GM19455 (cell line): ENCODE results near the gene PSEN1.

Experiments used
- ATAC-seq: cut with Tn5 transposase; IDR thresholded peaks from one replicate; pipeline ENCODE4 v1.9.1; 2021; ENCODE audit not compliant: unreplicated experiment

The PSEN1 gene

GRCh38 chr14:73267474-73267873 lies 131.2 kb downstream of the PSEN1 start:
- ATAC-seq, result no peak

DNA sequence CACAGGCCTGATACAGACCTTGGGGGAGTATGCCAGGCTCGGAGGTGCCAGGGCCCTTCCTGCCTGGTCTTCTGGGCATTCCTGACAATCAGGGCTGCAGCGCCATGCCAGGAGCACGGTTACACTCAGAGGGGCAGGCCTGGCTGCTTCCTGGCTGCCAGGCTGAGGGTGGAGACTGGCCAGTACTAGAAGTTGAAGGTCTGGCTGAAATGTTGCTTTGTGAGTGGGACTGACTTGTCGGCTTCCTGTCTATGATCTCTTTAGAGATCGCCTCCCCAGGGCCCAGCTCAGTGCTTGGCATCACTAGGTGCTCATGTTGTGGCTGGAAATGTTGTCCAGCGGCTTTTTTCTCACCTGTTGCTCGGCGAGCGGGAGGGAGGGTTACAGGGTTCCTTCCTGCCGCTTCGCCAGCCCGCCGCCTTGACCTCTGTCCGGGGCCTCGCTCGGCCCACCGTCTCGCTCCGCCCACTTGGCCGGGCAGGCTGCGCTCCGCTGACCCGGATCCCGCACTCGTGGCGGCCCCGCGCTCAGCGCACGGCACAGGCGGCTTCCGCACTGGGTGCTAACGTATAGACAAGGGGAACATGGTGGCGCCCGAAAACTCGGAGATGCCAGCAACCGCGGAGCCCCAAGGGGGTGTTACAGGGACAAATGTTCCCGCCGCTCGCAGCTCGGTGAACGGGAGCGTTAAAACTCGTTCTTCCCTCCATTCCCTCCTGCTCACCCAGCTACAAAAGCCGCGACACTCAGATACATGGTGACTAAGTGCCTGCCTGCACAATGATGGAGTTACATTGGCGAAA lies 133.6 kb downstream of the PSEN1 start:
- ATAC-seq, result peak; percentile 58

DNA sequence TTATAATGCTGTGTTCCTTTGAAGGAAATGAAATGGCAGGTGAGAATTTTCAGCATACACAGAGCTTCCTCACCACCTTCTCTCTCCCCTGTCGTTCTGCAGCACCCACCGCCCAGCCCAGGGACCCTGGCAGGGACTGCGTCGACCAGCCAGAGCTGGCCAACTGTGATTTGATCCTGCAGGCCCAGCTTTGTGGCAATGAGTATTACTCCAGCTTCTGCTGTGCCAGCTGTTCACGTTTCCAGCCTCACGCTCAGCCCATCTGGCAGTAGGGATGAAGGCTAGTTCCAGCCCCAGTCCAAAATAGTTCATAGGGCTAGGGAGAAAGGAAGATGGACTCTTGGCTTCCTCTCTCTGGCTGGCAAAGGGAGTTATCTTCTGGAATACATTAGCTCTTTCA lies 136.1 kb downstream of the PSEN1 start:
- no peak for ATAC-seq
